Cortex of kidney (tissue), 1 donor: ENCODE results near the gene CCL27.

ENCODE experiments used
- DNase-seq: peaks from one replicate; lab custom pipeline; 2025; lab: John Stamatoyannopoulos, UW

Gene CCL27

GRCh38 chr9:34627716-34628655 lies 34.5 kb downstream of the CCL27 start:
- no peak for DNase-seq

- DNase-seq, result no peak
Measured at GRCh38 chr9:34625186-34625486, 37.3 kb downstream of the CCL27 start.

GRCh38 chr9:34624475-34625185 lies 37.8 kb downstream of the CCL27 start:
- DNase-seq, result no peak

- DNase-seq, result no peak
Measured at GRCh38 chr9:34623374-34624235, 38.9 kb downstream of the CCL27 start.

- no peak for DNase-seq
Measured at GRCh38 chr9:34620061-34620994, 42.1 kb downstream of the CCL27 start, which contains the start of gene DCTN3. Gene DCTN3 (minus strand): TSS chr9:34620495. CDS start chr9:34620464, 31 bp downstream.

GRCh38 chr9:34615132-34615531 lies 47.3 kb downstream of the CCL27 start:
- no peak for DNase-seq

- DNase-seq, result no peak
Measured at GRCh38 chr9:34612788-34613390, 49.6 kb downstream of the CCL27 start.
